Ovary (tissue), 3 donors: ENCODE data around the gene HBA2.

Experiments
- EP300 ChIP-seq: sonication (generic); formaldehyde crosslinking; IDR thresholded peaks from one replicate; pipeline ENCODE4 v1.6.1; 2017; ENCODE audit warnings: antibody characterized with exemption
- TF ChIP-seq, protein P1 (sequence below), 3 donors: fragments of 450-650 bp in 2 of 3; fragments of 200-600 bp in 1 of 3; IDR thresholded peaks; one replicate each; pipeline versions ENCODE4 v1.5.1 to v1.8.0; 2016 to 2022; ENCODE audit warnings: antibody characterized with exemption in 3 of 3, mild to moderate bottlenecking in 1 of 3
- donor health status: DM: no; HTN: no; CAD: no.

DNA sequence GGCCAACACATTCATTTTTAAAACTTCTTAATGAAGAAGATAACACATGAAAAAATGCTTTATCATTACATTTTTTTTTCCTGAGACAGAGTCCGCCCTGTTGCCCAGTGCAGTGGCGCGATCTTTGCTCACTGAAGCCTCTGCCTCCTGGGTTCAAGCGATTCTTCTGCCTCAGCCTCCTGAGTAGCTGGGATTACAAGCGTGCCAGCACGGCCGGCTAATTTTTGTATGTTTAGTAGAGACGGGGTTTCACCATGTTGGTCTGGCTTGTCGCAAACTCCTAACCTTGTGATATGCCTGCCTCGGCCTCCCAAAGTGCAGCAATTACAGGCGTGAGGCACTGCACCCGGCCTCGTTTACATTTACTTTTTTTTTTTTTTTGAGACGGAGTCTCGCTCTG lies 20.8 kb downstream of the HBA2 start:
- TF ChIP-seq, protein P1, sequence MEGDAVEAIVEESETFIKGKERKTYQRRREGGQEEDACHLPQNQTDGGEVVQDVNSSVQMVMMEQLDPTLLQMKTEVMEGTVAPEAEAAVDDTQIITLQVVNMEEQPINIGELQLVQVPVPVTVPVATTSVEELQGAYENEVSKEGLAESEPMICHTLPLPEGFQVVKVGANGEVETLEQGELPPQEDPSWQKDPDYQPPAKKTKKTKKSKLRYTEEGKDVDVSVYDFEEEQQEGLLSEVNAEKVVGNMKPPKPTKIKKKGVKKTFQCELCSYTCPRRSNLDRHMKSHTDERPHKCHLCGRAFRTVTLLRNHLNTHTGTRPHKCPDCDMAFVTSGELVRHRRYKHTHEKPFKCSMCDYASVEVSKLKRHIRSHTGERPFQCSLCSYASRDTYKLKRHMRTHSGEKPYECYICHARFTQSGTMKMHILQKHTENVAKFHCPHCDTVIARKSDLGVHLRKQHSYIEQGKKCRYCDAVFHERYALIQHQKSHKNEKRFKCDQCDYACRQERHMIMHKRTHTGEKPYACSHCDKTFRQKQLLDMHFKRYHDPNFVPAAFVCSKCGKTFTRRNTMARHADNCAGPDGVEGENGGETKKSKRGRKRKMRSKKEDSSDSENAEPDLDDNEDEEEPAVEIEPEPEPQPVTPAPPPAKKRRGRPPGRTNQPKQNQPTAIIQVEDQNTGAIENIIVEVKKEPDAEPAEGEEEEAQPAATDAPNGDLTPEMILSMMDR (IDR thresholded peaks at IDR 0.05) = no peak
- TF ChIP-seq EP300 = no peak
